Gastroesophageal sphincter (tissue), 4 donors: ENCODE measurements around the gene COQ10B. TPM values are rescaled to one million over a fixed set of nuclear protein-coding genes. Genes with fewer than 3 reads are reported as not detected.
A peak's percentile ranks its signal among the peaks of the same experiment; 100 is the strongest.
"Not testable (repeated sequence)": the region's sequence is repeated elsewhere in the genome, so short reads cannot be mapped to it uniquely, and the experiment has no call there.

ENCODE experiments used
- ATAC-seq: fragments of 150-250 bp; one replicate; pipeline ENCODE4 v1.9.1; 2016; ENCODE audit warnings: mild to moderate bottlenecking, moderate library complexity
- H3K27ac ChIP-seq, 4 donors: fragments of 200-600 bp; sonication (generic) in 3 of 4; 1 replicate in 3 of 4; 2 replicates in 1 of 4; pipeline ENCODE4 v1.5.1; 2016 to 2019
- H3K27me3 ChIP-seq: fragments of 200-600 bp; sonication (generic); one replicate; pipeline ENCODE4 v1.5.1; 2019
- H3K36me3 ChIP-seq, 2 donors: fragments of 200-600 bp; sonication (generic); one replicate each; pipeline ENCODE4 v1.5.1; 2019; ENCODE audit warnings: control low read depth in 1 of 2
- H3K4me1 ChIP-seq, 3 donors: fragments of 200-600 bp; sonication (generic); 1 replicate in 2 of 3; 2 replicates in 1 of 3; pipeline ENCODE4 v1.5.1; 2016 to 2019; ENCODE audit warnings: control low read depth in 2 of 3
- H3K4me3 ChIP-seq, 2 donors: fragments of 200-600 bp; sonication (generic); one replicate each; pipeline ENCODE4 v1.5.1; 2019; ENCODE audit warnings: mild to moderate bottlenecking in 1 of 2, moderate library complexity in 1 of 2
- H3K9me3 ChIP-seq, 3 donors: fragments of 200-600 bp; sonication (generic); one replicate each; pipeline ENCODE4 v1.5.1; 2017 to 2019; ENCODE audit warnings: control low read depth in 2 of 3
- CTCF ChIP-seq, 4 experiments: fragments of 200-600 bp in 2 of 4; fragments of 450-650 bp in 2 of 4; sonication (generic) in 1 of 4; IDR thresholded peaks; one replicate each; pipeline ENCODE4 v1.5.1; 2017 to 2019; ENCODE audit warnings: antibody characterized with exemption in 4 of 4, mild to moderate bottlenecking in 2 of 4, moderate library complexity in 2 of 4
- EP300 ChIP-seq: sonication (generic); formaldehyde crosslinking; IDR thresholded peaks from one replicate; pipeline ENCODE4 v1.6.1; 2017; ENCODE audit warnings: antibody characterized with exemption, mild to moderate bottlenecking
- POLR2A ChIP-seq, 2 donors: fragments of 450-650 bp; IDR thresholded peaks; one replicate each; pipeline ENCODE4 v1.6.1; 2017; ENCODE audit warnings: antibody characterized with exemption in 2 of 2, mild to moderate bottlenecking in 2 of 2, moderate library complexity in 1 of 2
- POLR2AphosphoS5 ChIP-seq: sonication (generic); formaldehyde crosslinking; IDR thresholded peaks from one replicate; pipeline ENCODE4 v1.6.1; 2017; ENCODE audit warnings: antibody characterized with exemption
- WGBS, 2 donors: methylation state at CpG; one replicate each; pipeline ENCODE4 v1.1.5; 2018; ENCODE audit warnings: low coverage in 1 of 2; 5-methylcytosine and 5-hydroxymethylcytosine counted together
- total RNA-seq, 4 donors: library from RNA; depleted of rRNA; stranded (reverse); fragments of >200 nt; gene quantifications; one replicate each; pipeline ENCODE4 v1.1.0, GENCODE V29; 2016

Gene COQ10B
- total RNA-seq, 4 donors from 2014 or later: 36.9 to 66.8 (median 42.2) TPM

- no peaks in the 10 kb centered on the region for H3K9me3 ChIP-seq
- 100% methylated on average over 2 of the region's 2 CpGs for WGBS, 2 donors
- no peaks in the 10 kb centered on the region for H3K27me3 ChIP-seq
- ATAC-seq: no peak
- TF ChIP-seq POLR2A (IDR thresholded peaks at IDR 0.05): no peak
- no peak for TF ChIP-seq CTCF (IDR thresholded peaks at IDR 0.05)
- no peak for TF ChIP-seq POLR2AphosphoS5
- no peak for TF ChIP-seq EP300
- no peaks in the 10 kb centered on the region for H3K36me3 ChIP-seq
- peaks cover 0 to 27% (median 8%) of the 10 kb centered on the region in 3 donors for H3K4me1 ChIP-seq
- H3K27ac ChIP-seq: no peak overlapping the region
- no peak overlapping the region for H3K4me3 ChIP-seq
Measured at GRCh38 chr2:197437380-197437779, 16.0 kb upstream of the COQ10B start.

- Histone ChIP-seq H3K4me1 (no peaks in the 10 kb centered on the region), H3K9me3 (no peaks in the 10 kb centered on the region), H3K27ac (peak overlapping the region in 1 of 4 donors; percentile 32), H3K36me3 (no peaks in the 10 kb centered on the region), H3K27me3 (peaks cover 5% of the 10 kb centered on the region), H3K4me3 (no peak overlapping the region)
- ATAC-seq: peak; percentile 51
- TF ChIP-seq POLR2A (IDR thresholded peaks at IDR 0.05) (no peak), CTCF (IDR thresholded peaks at IDR 0.05) (no peak), POLR2AphosphoS5 (no peak), EP300 (no peak)
- 41 to 43% methylated on average over 2 to 5 of the region's 5 CpGs for WGBS, 2 donors
Measured at GRCh38 chr2:197442857-197443256, 10.5 kb upstream of the COQ10B start.

GRCh38 chr2:197445746-197446145, 7.6 kb upstream of the COQ10B start:
- TF ChIP-seq POLR2A (IDR thresholded peaks at IDR 0.05) (no peak), POLR2AphosphoS5 (no peak), EP300 (no peak), CTCF (IDR thresholded peaks at IDR 0.05) (no peak)
- Histone ChIP-seq H3K27me3 (peaks cover 8% of the 10 kb centered on the region), H3K9me3 (no peaks in the 10 kb centered on the region), H3K36me3 (no peaks in the 10 kb centered on the region), H3K27ac (no peak overlapping the region), H3K4me3 (no peak overlapping the region), H3K4me1 (no peaks in the 10 kb centered on the region)
- ATAC-seq: no peak
- WGBS, 2 donors: 79% methylated on average over 1 of the region's 1 CpG; no CpG with 5 or more reads in 1 of the 2 donors

- no peaks in the 10 kb centered on the region for H3K4me1 ChIP-seq
- H3K27ac ChIP-seq: no peak overlapping the region
- H3K9me3 ChIP-seq: no peaks in the 10 kb centered on the region
- TF ChIP-seq POLR2AphosphoS5 (no peak), EP300 (no peak), CTCF (IDR thresholded peaks at IDR 0.05) (no peak), POLR2A (IDR thresholded peaks at IDR 0.05) (no peak)
- peaks cover 8% of the 10 kb centered on the region for H3K27me3 ChIP-seq
- no peaks in the 10 kb centered on the region for H3K36me3 ChIP-seq
- H3K4me3 ChIP-seq: no peak overlapping the region
- no peak for ATAC-seq
Measured at GRCh38 chr2:197446844-197447243, 6.5 kb upstream of the COQ10B start.

- Histone ChIP-seq H3K4me3 (no peak overlapping the region), H3K9me3 (no peaks in the 10 kb centered on the region), H3K4me1 (peaks cover 0 to 19% (median 0%) of the 10 kb centered on the region in 3 donors), H3K36me3 (no peaks in the 10 kb centered on the region), H3K27ac (no peak overlapping the region), H3K27me3 (peaks cover 8% of the 10 kb centered on the region)
- no peak for ATAC-seq
- TF ChIP-seq POLR2AphosphoS5 (no peak), EP300 (no peak), CTCF (IDR thresholded peaks at IDR 0.05) (no peak), POLR2A (IDR thresholded peaks at IDR 0.05) (no peak)
- 65 to 100% methylated on average over 2 to 4 of the region's 25 CpGs for WGBS, 2 donors
Measured at GRCh38 chr2:197450465-197450864, 2.9 kb upstream of the COQ10B start.

- peaks cover 0 to 24% (median 0%) of the 10 kb centered on the region in 3 donors for H3K4me1 ChIP-seq
- H3K27ac ChIP-seq, H3K4me3 ChIP-seq, ATAC-seq, H3K36me3 ChIP-seq, H3K27me3 ChIP-seq, H3K9me3 ChIP-seq: not testable (repeated sequence)
- 61 to 82% methylated on average over 2 to 4 of the region's 6 CpGs for WGBS, 2 donors
Measured at GRCh38 chr2:197450935-197451358, 2.4 kb upstream of the COQ10B start.
